ENCODE data around the gene ECI1. TPM values are rescaled to one million over a fixed set of nuclear protein-coding genes. Genes with fewer than 3 reads are reported as not detected.
A peak's percentile ranks its signal among the peaks of the same experiment; 100 is the strongest.
"Not testable (repeated sequence)": the region's sequence is repeated elsewhere in the genome, so short reads cannot be mapped to it uniquely, and the experiment has no call there.

ECI1 gene
- total RNA-seq, 2 experiments from 2014 or later, result 36.0 to 41.1 TPM

DNA sequence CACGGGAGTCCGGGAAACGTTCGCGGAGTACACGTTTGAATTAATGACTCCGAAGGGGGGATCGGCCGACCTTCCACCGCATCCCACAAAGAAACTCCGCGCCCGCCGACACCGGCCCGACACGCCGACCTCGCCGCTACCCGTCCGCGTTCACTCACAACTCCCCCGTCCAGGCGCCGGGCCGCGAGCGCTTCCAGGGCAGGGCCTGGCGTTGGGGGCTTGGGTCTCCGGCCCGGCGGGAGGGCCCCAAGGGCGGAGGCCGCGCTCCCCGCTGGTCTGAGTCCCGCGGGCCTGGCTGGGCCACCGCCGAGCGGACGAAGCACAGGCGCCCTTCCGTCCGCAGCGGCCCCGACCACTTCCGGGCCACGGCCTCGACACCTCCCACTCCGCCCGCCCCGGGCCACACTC is 16.1 kb upstream of the ECI1 start:
- Mint-ChIP-seq H3K36me3 (ENCODE audit: low read depth) (peaks cover 41% of the 10 kb centered on the region), H3K4me1 (ENCODE audit: low read depth) (peaks cover 47% of the 10 kb centered on the region), H3K27ac (peak overlapping the region; percentile 98), H3K4me3 (peak overlapping the region; percentile 93)
- H3K27me3 Mint-ChIP-seq (ENCODE audit: low read depth); DNase-seq; CTCF ChIA-PET; H3K9me3 Mint-ChIP-seq (ENCODE audit: insufficient read depth): not testable (repeated sequence)
- peak; percentile 62 for ATAC-seq
- POLR2A ChIA-PET, result interaction anchor here (1.2 kb wide), 1 partner anchor 11 kb away, joined by 3 read pairs; no protein-coding TSS in a partner anchor

DNA sequence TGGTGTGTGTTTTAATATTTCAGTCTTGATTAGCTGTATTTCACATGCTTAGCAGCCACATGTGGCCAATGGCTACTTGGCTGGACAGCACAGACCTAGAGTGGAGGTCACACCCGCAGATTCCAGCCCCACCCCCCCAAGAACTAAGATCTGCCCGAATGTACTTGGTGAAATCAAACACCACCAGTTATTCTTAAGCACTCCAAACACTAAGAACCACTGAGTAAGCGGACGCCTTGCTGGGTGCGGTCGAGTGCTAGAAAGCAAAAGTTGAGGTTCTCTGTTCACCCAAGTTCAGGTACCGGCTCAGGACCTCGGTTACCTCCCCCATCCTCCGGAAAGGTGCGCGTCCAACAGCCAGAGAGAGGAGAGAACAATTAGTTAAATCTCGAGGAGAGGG is 15.5 kb upstream of the ECI1 start:
- H3K4me3 Mint-ChIP-seq, result peak overlapping the region; percentile 93
- peaks cover 47% of the 10 kb centered on the region for H3K36me3 Mint-ChIP-seq (ENCODE audit: low read depth)
- not testable (repeated sequence) for ATAC-seq; H3K27me3 Mint-ChIP-seq (ENCODE audit: low read depth); H3K9me3 Mint-ChIP-seq (ENCODE audit: insufficient read depth)
- POLR2A ChIA-PET, result interaction anchor here (1.2 to 1.8 kb wide), 2 partner anchors 10 to 15 kb away, joined by 3 to 5 read pairs; partner anchors contain the start of gene ECI1
- peak; percentile 49 for DNase-seq
- peak overlapping the region; percentile 86 for H3K27ac Mint-ChIP-seq
- CTCF ChIA-PET, result interaction anchor here (2.8 kb wide), 1 partner anchor 15 kb away, joined by 13 read pairs; the partner anchor contains the start of gene ECI1
- peaks cover 47% of the 10 kb centered on the region for H3K4me1 Mint-ChIP-seq (ENCODE audit: low read depth)

DNA sequence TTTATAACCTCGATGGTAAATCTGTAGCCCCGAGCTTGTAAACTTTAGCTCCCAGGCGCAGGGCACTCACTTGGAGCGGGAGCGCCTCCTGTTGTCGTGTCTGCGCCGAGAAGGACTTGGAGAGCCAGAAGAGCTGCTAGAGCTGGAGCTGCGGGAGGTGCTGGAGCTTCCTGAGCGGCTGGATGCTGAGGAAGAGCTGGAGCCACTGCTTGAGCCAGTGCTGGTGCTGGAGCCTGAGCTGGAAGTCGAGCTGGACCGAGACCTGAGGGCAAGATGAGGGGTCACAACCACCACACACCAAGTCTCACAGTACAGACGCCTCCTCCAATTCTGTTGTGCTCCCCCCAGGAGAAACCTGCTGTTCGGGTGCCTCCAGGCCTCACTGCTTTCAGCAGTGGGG is 11.6 kb upstream of the ECI1 start:
- H3K9me3 Mint-ChIP-seq (ENCODE audit: insufficient read depth); H3K4me3 Mint-ChIP-seq; ATAC-seq; H3K27me3 Mint-ChIP-seq (ENCODE audit: low read depth); DNase-seq; H3K27ac Mint-ChIP-seq: not testable (repeated sequence)
- Mint-ChIP-seq H3K36me3 (ENCODE audit: low read depth) (peaks cover 74% of the 10 kb centered on the region), H3K4me1 (ENCODE audit: low read depth) (peaks cover 35% of the 10 kb centered on the region)
- CTCF ChIA-PET, result interaction anchor here (1.1 to 3.1 kb wide), 2 partner anchors 11 to 240 kb away, joined by 3 to 9 read pairs; partner anchors contain the start of gene ECI1
- POLR2A ChIA-PET, result interaction anchor here (0.7 to 2.0 kb wide), 3 partner anchors 11 to 121 kb away, joined by 3 to 14 read pairs (median 4); partner anchors contain the start of gene ECI1

DNA sequence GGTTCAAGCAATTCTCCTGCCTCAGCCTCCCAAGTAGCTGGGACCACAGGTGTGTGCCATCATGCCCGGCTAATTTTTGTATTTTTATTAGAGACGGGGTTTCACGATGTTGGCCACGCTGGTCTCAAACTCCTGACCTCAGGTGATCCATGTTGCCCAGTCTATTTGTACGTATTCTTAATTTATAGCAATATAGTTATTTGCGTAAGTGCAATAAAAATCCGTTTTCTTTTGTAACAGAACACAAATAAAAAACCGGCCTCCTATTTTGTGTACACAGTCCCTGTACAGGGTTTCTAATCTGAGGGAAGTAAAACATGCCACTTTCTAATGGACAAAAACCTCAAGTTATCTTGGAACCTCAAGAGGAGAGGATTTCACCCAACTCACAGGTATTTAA is 8.9 kb upstream of the ECI1 start:
- no peaks in the 10 kb centered on the region for H3K9me3 Mint-ChIP-seq (ENCODE audit: insufficient read depth)
- ATAC-seq, result no peak
- H3K36me3 Mint-ChIP-seq (ENCODE audit: low read depth), result peaks cover 81% of the 10 kb centered on the region
- POLR2A ChIA-PET, result interaction anchor here (1.2 kb wide), 1 partner anchor 10 kb away, joined by 4 read pairs; no protein-coding TSS in a partner anchor
- DNase-seq, result no peak
- H3K4me1 Mint-ChIP-seq (ENCODE audit: low read depth), result peaks cover 19% of the 10 kb centered on the region
- CTCF ChIA-PET, result interaction anchor here (1.1 kb wide), 1 partner anchor 9 kb away, joined by 4 read pairs; the partner anchor contains the start of gene ECI1
- H3K27me3 Mint-ChIP-seq (ENCODE audit: low read depth), result no peaks in the 10 kb centered on the region
- H3K4me3 Mint-ChIP-seq, result no peak overlapping the region
- no peak overlapping the region for H3K27ac Mint-ChIP-seq

DNA sequence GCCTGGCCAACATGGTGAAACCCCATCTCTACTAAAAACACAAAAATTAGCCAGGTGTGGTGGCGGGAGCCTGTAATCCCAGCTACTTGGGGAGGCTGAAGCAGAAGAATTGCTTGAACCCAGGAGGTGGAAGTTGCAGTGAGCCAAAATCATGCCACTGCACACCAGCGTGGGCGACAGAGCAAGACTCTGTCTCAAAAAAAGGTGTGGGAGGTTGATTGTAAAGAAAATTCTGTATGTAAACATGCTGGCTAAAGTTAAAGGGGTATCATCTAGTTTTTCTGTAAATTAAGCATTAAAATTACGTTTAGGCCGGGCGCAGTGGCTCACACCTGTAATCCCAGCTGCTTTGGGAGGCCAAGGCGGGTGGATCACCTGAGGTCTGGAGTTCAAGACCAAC is 7.1 kb upstream of the ECI1 start:
- H3K4me3 Mint-ChIP-seq; H3K27me3 Mint-ChIP-seq (ENCODE audit: low read depth); DNase-seq; ATAC-seq; H3K4me1 Mint-ChIP-seq (ENCODE audit: low read depth); H3K9me3 Mint-ChIP-seq (ENCODE audit: insufficient read depth); H3K27ac Mint-ChIP-seq: not testable (repeated sequence)
- POLR2A ChIA-PET, result interaction anchor here (0.7 to 1.5 kb wide), 3 partner anchors 10 to 257 kb away, joined by 3 to 5 read pairs (median 3); no protein-coding TSS in a partner anchor
- peaks cover 77% of the 10 kb centered on the region for H3K36me3 Mint-ChIP-seq (ENCODE audit: low read depth)
- CTCF ChIA-PET, result interaction anchor here (1.1 to 1.3 kb wide), 2 partner anchors 11 to 82 kb away, joined by 3 read pairs; partner anchors contain the start of gene ABCA3

DNA sequence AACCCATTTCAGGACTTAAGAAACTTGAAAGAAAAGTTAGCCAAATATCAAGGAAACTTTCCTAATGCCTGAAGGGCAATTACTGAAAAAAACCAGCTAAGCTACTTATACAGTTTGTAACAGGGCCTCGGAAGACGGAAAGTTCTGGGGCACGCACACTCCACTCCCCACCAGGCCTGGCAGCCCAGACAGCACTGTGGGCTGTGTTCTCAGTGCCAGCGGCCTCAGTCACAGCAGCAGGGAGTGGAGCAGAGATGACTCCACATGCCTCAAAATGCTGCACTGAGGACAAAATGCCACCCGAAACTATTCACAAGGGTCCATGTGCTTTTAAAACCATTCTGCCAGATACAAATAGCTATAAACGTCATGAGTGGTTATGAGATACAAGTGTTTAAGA is 6.3 kb upstream of the ECI1 start:
- peaks cover 5% of the 10 kb centered on the region for H3K4me1 Mint-ChIP-seq (ENCODE audit: low read depth)
- H3K27ac Mint-ChIP-seq, result no peak overlapping the region
- CTCF ChIA-PET, result interaction anchor here (1.1 to 1.3 kb wide), 2 partner anchors 10 to 83 kb away, joined by 3 read pairs; partner anchors contain the start of gene ABCA3
- no peak for ATAC-seq
- no peaks in the 10 kb centered on the region for H3K27me3 Mint-ChIP-seq (ENCODE audit: low read depth)
- H3K9me3 Mint-ChIP-seq (ENCODE audit: insufficient read depth), result no peaks in the 10 kb centered on the region
- no peak overlapping the region for H3K4me3 Mint-ChIP-seq
- POLR2A ChIA-PET, result interaction anchor here (0.7 to 1.5 kb wide), 3 partner anchors 11 to 258 kb away, joined by 3 to 5 read pairs (median 3); no protein-coding TSS in a partner anchor
- no peak for DNase-seq
- peaks cover 79% of the 10 kb centered on the region for H3K36me3 Mint-ChIP-seq (ENCODE audit: low read depth)

DNA sequence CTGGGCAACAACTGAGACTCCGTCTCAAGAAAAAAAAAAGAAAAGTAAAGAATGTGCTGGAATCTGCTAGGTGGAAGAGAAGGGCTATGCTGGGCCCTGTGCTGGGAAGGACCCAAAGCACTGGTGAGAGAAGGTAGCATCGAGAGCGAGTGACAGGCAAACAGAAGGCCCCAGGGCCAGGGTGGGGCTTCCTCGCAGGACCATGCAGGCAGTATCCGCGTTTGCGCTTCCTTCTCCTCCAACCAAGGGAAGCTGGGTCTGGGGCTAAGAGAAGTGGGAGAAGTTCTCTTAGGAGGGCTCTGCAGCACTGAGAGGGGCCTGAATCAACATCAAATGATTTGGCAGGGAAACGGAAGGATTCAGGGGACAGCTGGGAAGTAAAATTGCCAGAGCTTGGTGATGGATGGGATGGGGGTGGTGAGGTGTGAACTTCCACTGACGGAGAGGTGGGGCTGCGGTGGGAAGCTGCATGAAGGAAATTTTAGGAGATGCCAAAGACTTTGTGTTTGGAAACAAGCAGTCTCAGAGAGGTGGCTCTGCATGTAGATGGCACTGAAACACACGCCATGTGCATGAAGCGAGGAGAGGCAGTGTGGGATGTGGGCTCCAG is 5.2 kb upstream of the ECI1 start:
- no peaks in the 10 kb centered on the region for H3K27me3 Mint-ChIP-seq (ENCODE audit: low read depth)
- ChIA-PET POLR2A (interaction anchor here (0.7 to 1.5 kb wide), 2 partner anchors 10 to 1445 kb away, joined by 3 read pairs; no protein-coding TSS in a partner anchor), CTCF (no interaction called here)

DNA sequence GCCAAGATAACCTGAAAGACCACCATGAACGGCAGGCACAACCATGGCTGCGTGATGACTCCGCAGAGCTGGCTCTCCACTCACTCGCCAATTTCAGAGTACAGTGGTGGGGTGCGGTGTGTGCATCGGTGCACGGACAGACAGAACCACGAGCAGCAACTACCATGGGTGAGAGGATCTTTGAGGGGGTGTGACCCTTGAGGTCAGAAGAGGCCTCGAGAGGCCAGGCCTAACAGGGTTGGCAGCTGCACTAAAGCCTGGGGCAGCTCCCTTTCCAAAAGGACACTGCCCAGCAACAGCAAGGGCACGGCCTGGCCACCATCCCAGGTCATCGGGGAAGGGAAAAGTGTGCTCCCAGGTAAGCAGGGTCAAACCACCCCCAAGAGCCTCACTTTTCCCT is 1.9 kb upstream of the ECI1 start:
- peaks cover 56% of the 10 kb centered on the region for H3K36me3 Mint-ChIP-seq (ENCODE audit: low read depth)
- peak overlapping the region; percentile 52 for H3K27ac Mint-ChIP-seq
- POLR2A ChIA-PET, result interaction anchor here (0.6 to 3.5 kb wide), 3 partner anchors 10 to 12 kb away, joined by 3 to 14 read pairs (median 4); no protein-coding TSS in a partner anchor
- no peak for DNase-seq
- H3K27me3 Mint-ChIP-seq (ENCODE audit: low read depth), result no peaks in the 10 kb centered on the region
- no peak overlapping the region for H3K4me3 Mint-ChIP-seq
- H3K4me1 Mint-ChIP-seq (ENCODE audit: low read depth), result peaks cover 8% of the 10 kb centered on the region
- H3K9me3 Mint-ChIP-seq (ENCODE audit: insufficient read depth), result no peaks in the 10 kb centered on the region
- CTCF ChIA-PET, result interaction anchor here (1.9 kb wide), 1 partner anchor 9 kb away, joined by 9 read pairs; no protein-coding TSS in a partner anchor
- ATAC-seq, result no peak

More for the DNA sequence above, 5.2 kb upstream of the ECI1 start:
- Mint-ChIP-seq H3K4me1 (ENCODE audit: low read depth) (peaks cover 4% of the 10 kb centered on the region), H3K9me3 (ENCODE audit: insufficient read depth) (no peaks in the 10 kb centered on the region), H3K36me3 (ENCODE audit: low read depth) (peaks cover 76% of the 10 kb centered on the region), H3K27ac (peak overlapping the region; percentile 23), H3K4me3 (no peak overlapping the region)
- ATAC-seq (no peak), DNase-seq (no peak)

GRCh38 chr16:2252806-2253148 is 1.4 kb upstream of the ECI1 start:
- H3K4me3 Mint-ChIP-seq, result no peak overlapping the region
- ChIA-PET POLR2A (interaction anchor here (1.5 to 3.5 kb wide), 3 partner anchors 10 to 98 kb away, joined by 5 to 14 read pairs (median 11); partner anchors contain the start of gene TRAF7), CTCF (interaction anchor here (0.7 to 2.6 kb wide), 6 partner anchors 10 to 97 kb away, joined by 3 to 18 read pairs (median 10); partner anchors contain the start of genes E4F1, MLST8 and TRAF7)
- no peaks in the 10 kb centered on the region for H3K9me3 Mint-ChIP-seq (ENCODE audit: insufficient read depth)
- H3K27me3 Mint-ChIP-seq (ENCODE audit: low read depth), result no peaks in the 10 kb centered on the region
- peak overlapping the region; percentile 52 for H3K27ac Mint-ChIP-seq
- H3K4me1 Mint-ChIP-seq (ENCODE audit: low read depth), result peaks cover 6% of the 10 kb centered on the region
- H3K36me3 Mint-ChIP-seq (ENCODE audit: low read depth), result peaks cover 51% of the 10 kb centered on the region
- ATAC-seq (no peak), DNase-seq (no peak)

DNA sequence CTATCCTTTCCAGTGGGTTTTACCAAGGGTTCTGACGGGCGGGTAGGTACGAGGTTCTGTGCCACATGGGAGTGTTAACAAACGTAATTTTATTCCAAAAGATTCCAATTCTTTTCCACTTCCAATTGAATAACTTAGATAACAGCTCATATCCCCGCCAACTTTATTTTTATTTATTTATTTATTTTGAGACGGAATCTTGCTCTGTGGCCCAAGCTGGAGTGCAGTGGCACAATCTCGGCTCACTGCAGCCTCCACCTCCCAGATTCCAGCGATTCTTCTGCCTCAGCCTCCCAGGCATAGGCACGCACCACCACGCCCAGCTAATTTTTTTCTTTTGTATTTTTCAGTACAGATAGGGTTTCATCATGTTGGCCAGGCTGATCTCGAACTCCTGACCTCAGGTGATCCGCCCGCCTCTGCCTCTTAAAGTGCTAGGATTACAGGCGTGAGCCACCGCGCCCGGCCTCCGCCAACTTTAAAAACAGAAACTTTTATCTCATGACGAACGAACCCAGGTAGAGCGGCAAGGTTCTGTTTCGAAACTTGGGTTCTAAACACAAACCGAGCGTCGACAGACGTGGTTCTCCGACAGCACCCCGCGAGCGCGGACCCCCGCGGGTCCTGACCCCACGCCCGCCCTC is 613 bp downstream of the ECI1 start:
- peaks cover 41% of the 10 kb centered on the region for H3K36me3 Mint-ChIP-seq (ENCODE audit: low read depth)
- DNase-seq, result peak; percentile 57
- H3K4me3 Mint-ChIP-seq, result peak overlapping the region; percentile 87
- no peaks in the 10 kb centered on the region for H3K9me3 Mint-ChIP-seq (ENCODE audit: insufficient read depth)
- H3K27ac Mint-ChIP-seq, result peak overlapping the region; percentile 91
- no peak for ATAC-seq
- ChIA-PET CTCF (interaction anchor here (0.8 to 2.6 kb wide), 11 partner anchors 9 to 251 kb away, joined by 3 to 18 read pairs (median 4); partner anchors contain the start of genes E4F1, MLST8, NTHL1 and TRAF7), POLR2A (interaction anchor here (0.6 to 3.5 kb wide), 9 partner anchors 9 to 228 kb away, joined by 3 to 15 read pairs (median 4); partner anchors contain the start of genes MLST8, RNPS1 and TRAF7)
- no peaks in the 10 kb centered on the region for H3K27me3 Mint-ChIP-seq (ENCODE audit: low read depth)
- H3K4me1 Mint-ChIP-seq (ENCODE audit: low read depth), result peaks cover 5% of the 10 kb centered on the region

- H3K36me3 Mint-ChIP-seq (ENCODE audit: low read depth), result peaks cover 24% of the 10 kb centered on the region
- CTCF ChIA-PET, result no interaction called here
- H3K4me1 Mint-ChIP-seq (ENCODE audit: low read depth), result peaks cover 7% of the 10 kb centered on the region
- POLR2A ChIA-PET, result interaction anchor here (1.6 kb wide), 1 partner anchor 17 kb away, joined by 4 read pairs; no protein-coding TSS in a partner anchor
- ATAC-seq (no peak), DNase-seq (no peak)
- H3K27me3 Mint-ChIP-seq (ENCODE audit: low read depth), result no peaks in the 10 kb centered on the region
- no peaks in the 10 kb centered on the region for H3K9me3 Mint-ChIP-seq (ENCODE audit: insufficient read depth)
- no peak overlapping the region for H3K4me3 Mint-ChIP-seq
- no peak overlapping the region for H3K27ac Mint-ChIP-seq
Observed at GRCh38 chr16:2246301-2246885, 5.0 kb downstream of the ECI1 start.
